ENCODE data around the gene PCYT2. TPM values are rescaled to one million over a fixed set of nuclear protein-coding genes. Genes with fewer than 3 reads are reported as not detected.

Gene PCYT2
- total RNA-seq, 1 experiment from 2014 or later: 51.5 TPM

GRCh38 chr17:81948635-81949378 is 37.6 kb upstream of the PCYT2 start:
- ATAC-seq (no peak), DNase-seq (ENCODE audit: low read depth, low spot score) (no peak)
- Histone ChIP-seq H3K36me3 (ENCODE audit: control insufficient read depth in 1 of 2, insufficient read depth in 2 of 2, low read length in 2 of 2) (no peaks in the 10 kb centered on the region), H3K4me3 (replicated peaks in 1 of 2; ENCODE audit: low read depth in 1 of 2, low read length in 2 of 2) (no peak overlapping the region), H3K9me3 (ENCODE audit: control insufficient read depth in 1 of 2, insufficient read depth in 1 of 2, low read depth in 1 of 2, low read length in 2 of 2) (no peaks in the 10 kb centered on the region), H3K27ac (ENCODE audit: low read depth, low read length) (no peak overlapping the region), H3K9ac (ENCODE audit: low read length) (no peak overlapping the region), H3K79me2 (ENCODE audit: insufficient read depth, low read length) (no peaks in the 10 kb centered on the region), H4K20me1 (ENCODE audit: insufficient read depth) (no peaks in the 10 kb centered on the region), H3K27me3 (ENCODE audit: insufficient read depth, low read length) (no peaks in the 10 kb centered on the region), H3K9me2 (ENCODE audit: insufficient read depth) (no peaks in the 10 kb centered on the region), H3K4me1 (ENCODE audit: control insufficient read depth in 1 of 2, insufficient read depth in 2 of 2, low read length in 2 of 2) (peaks cover 0 to 10% of the 10 kb centered on the region in 2 experiments; a peak in 1 of 4 replicates), H2AFZ (ENCODE audit: low read depth, low read length, poor library complexity, severe bottlenecking) (no peak overlapping the region), H3K4me2 (ENCODE audit: low read length) (no peak overlapping the region)
- ChIA-PET RAD21 (ENCODE audit: low non-redundant PET in 1 of 2, low total read pairs in 2 of 2, uncharacterized antibody in 2 of 2, unreplicated experiment in 2 of 2) (no interaction called here), CTCF (no interaction called here), POLR2A (no interaction called here)
- no TSS peak for BruUV-seq (replicated peaks)
- intact Hi-C loops (cut with micrococcal nuclease): no loop called here
- TF ChIP-seq MAX (IDR thresholded peaks at IDR 0.05) (no peak), ATF3 (IDR thresholded peaks at IDR 0.05) (no peak), JUND (IDR thresholded peaks at IDR 0.05) (no peak), EZH2 (IDR thresholded peaks at IDR 0.05) (no peak), FOSL1 (IDR thresholded peaks at IDR 0.05; ENCODE audit: low read depth) (no peak), POLR2A (IDR thresholded peaks at IDR 0.05; ENCODE audit: borderline replicate concordance, extremely low read depth, insufficient read depth, insufficient read length) (no peak), EGR1 (IDR thresholded peaks at IDR 0.05; ENCODE audit: low read depth) (no peak), ZFX (IDR thresholded peaks at IDR 0.05) (no peak), POLR2AphosphoS5 (IDR thresholded peaks at IDR 0.05; ENCODE audit: low read depth, low read length) (no peak), EZH2phosphoT487 (IDR thresholded peaks at IDR 0.05; ENCODE audit: borderline replicate concordance) (no peak), SIN3A (IDR thresholded peaks at IDR 0.05; ENCODE audit: low read depth) (no peak), RAD21 (IDR thresholded peaks at IDR 0.05; ENCODE audit: low read depth) (no peak), SRF (IDR thresholded peaks at IDR 0.05; ENCODE audit: low read depth) (no peak), CBX3 (IDR thresholded peaks at IDR 0.05; ENCODE audit: low read depth) (no peak), YY1 (IDR thresholded peaks at IDR 0.05; ENCODE audit: extremely low read depth, insufficient replicate concordance, low read depth, low read length) (no peak), TCF7L2 (IDR thresholded peaks at IDR 0.05; ENCODE audit: borderline replicate concordance, extremely low read depth, insufficient read depth, insufficient read length) (no peak), SP1 (IDR thresholded peaks at IDR 0.05; ENCODE audit: low read depth) (no peak)
- TF ChIP-seq, protein P1, sequence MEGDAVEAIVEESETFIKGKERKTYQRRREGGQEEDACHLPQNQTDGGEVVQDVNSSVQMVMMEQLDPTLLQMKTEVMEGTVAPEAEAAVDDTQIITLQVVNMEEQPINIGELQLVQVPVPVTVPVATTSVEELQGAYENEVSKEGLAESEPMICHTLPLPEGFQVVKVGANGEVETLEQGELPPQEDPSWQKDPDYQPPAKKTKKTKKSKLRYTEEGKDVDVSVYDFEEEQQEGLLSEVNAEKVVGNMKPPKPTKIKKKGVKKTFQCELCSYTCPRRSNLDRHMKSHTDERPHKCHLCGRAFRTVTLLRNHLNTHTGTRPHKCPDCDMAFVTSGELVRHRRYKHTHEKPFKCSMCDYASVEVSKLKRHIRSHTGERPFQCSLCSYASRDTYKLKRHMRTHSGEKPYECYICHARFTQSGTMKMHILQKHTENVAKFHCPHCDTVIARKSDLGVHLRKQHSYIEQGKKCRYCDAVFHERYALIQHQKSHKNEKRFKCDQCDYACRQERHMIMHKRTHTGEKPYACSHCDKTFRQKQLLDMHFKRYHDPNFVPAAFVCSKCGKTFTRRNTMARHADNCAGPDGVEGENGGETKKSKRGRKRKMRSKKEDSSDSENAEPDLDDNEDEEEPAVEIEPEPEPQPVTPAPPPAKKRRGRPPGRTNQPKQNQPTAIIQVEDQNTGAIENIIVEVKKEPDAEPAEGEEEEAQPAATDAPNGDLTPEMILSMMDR (IDR thresholded peaks at IDR 0.05 in 2 of 3, conservative IDR thresholded peaks at IDR 0.05 in 1 of 3; ENCODE audit: borderline replicate concordance in 1 of 3, insufficient read depth in 1 of 3, low read depth in 2 of 3, low read length in 2 of 3): no peak
- TF ChIP-seq, protein P2, sequence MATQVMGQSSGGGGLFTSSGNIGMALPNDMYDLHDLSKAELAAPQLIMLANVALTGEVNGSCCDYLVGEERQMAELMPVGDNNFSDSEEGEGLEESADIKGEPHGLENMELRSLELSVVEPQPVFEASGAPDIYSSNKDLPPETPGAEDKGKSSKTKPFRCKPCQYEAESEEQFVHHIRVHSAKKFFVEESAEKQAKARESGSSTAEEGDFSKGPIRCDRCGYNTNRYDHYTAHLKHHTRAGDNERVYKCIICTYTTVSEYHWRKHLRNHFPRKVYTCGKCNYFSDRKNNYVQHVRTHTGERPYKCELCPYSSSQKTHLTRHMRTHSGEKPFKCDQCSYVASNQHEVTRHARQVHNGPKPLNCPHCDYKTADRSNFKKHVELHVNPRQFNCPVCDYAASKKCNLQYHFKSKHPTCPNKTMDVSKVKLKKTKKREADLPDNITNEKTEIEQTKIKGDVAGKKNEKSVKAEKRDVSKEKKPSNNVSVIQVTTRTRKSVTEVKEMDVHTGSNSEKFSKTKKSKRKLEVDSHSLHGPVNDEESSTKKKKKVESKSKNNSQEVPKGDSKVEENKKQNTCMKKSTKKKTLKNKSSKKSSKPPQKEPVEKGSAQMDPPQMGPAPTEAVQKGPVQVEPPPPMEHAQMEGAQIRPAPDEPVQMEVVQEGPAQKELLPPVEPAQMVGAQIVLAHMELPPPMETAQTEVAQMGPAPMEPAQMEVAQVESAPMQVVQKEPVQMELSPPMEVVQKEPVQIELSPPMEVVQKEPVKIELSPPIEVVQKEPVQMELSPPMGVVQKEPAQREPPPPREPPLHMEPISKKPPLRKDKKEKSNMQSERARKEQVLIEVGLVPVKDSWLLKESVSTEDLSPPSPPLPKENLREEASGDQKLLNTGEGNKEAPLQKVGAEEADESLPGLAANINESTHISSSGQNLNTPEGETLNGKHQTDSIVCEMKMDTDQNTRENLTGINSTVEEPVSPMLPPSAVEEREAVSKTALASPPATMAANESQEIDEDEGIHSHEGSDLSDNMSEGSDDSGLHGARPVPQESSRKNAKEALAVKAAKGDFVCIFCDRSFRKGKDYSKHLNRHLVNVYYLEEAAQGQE (IDR thresholded peaks at IDR 0.05; ENCODE audit: low read depth): no peak
